ENCODE measurements around the gene PAPPA.

DNA sequence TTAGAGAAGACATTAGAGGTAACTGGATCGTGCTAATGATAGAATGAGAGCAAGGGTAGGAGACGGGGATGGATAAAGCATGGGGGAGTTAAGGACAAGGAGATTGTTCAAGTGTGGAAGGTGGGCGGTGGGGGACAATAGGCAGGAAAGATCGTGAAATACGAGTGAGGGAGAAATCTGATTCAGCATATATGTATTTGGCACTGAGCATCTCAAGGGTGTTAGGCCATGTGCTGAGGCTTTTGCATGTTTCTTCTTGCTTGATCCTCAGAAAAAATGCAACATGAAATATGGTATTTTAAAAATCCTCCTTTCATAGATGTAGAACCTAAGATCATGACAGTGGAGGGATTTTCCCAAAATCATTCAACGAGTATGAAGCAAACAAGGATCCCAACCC lies 240.5 kb downstream of the PAPPA start:
- TF ChIP-seq POLR2A (IDR thresholded peaks at IDR 0.05): no peak
- TF ChIP-seq, protein P1, sequence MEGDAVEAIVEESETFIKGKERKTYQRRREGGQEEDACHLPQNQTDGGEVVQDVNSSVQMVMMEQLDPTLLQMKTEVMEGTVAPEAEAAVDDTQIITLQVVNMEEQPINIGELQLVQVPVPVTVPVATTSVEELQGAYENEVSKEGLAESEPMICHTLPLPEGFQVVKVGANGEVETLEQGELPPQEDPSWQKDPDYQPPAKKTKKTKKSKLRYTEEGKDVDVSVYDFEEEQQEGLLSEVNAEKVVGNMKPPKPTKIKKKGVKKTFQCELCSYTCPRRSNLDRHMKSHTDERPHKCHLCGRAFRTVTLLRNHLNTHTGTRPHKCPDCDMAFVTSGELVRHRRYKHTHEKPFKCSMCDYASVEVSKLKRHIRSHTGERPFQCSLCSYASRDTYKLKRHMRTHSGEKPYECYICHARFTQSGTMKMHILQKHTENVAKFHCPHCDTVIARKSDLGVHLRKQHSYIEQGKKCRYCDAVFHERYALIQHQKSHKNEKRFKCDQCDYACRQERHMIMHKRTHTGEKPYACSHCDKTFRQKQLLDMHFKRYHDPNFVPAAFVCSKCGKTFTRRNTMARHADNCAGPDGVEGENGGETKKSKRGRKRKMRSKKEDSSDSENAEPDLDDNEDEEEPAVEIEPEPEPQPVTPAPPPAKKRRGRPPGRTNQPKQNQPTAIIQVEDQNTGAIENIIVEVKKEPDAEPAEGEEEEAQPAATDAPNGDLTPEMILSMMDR (IDR thresholded peaks at IDR 0.05): no peak

Measured in uterus (tissue), 2 donors.